ENCODE results near the gene BLOC1S1.

BLOC1S1 gene

DNA sequence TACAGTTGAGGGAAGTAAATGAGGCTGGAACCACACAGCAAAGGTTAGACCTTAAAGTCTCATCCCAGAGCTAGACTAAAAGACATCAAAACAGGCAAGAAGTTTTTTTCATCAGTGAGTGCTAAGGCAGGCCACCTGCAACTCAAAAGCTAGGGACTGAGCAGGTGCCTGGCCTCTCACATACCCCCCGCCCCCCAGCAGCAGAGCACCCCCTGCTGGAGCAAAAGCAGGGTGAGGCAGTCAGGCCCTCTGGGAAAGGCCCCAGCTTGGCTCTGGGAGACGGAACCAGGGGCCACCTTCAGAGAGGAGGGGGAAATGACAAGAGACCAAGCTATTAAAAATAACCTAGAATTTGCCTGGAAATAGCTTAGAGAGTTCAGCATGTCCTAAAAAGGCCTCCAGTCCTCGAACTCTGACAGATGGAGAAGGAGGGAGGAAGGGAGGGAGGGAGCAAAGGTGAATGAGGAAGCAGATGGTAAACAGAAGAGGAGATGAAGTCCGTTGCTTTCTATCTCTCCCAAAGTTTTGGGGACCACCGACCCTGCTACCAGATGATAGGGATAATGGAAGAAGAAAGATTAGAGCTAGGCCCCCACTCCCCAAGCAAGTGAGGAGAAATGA, 10.0 kb upstream of the BLOC1S1 start:
- H3K4me3 ChIP-seq (ENCODE audit: low read length) = peak overlapping the region; percentile 73
- no peak for DNase-seq (ENCODE audit: low read depth)
- TF ChIP-seq, protein P1, sequence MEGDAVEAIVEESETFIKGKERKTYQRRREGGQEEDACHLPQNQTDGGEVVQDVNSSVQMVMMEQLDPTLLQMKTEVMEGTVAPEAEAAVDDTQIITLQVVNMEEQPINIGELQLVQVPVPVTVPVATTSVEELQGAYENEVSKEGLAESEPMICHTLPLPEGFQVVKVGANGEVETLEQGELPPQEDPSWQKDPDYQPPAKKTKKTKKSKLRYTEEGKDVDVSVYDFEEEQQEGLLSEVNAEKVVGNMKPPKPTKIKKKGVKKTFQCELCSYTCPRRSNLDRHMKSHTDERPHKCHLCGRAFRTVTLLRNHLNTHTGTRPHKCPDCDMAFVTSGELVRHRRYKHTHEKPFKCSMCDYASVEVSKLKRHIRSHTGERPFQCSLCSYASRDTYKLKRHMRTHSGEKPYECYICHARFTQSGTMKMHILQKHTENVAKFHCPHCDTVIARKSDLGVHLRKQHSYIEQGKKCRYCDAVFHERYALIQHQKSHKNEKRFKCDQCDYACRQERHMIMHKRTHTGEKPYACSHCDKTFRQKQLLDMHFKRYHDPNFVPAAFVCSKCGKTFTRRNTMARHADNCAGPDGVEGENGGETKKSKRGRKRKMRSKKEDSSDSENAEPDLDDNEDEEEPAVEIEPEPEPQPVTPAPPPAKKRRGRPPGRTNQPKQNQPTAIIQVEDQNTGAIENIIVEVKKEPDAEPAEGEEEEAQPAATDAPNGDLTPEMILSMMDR (conservative IDR thresholded peaks at IDR 0.05; ENCODE audit: low read depth, low read length) = peak; percentile 68

DNA sequence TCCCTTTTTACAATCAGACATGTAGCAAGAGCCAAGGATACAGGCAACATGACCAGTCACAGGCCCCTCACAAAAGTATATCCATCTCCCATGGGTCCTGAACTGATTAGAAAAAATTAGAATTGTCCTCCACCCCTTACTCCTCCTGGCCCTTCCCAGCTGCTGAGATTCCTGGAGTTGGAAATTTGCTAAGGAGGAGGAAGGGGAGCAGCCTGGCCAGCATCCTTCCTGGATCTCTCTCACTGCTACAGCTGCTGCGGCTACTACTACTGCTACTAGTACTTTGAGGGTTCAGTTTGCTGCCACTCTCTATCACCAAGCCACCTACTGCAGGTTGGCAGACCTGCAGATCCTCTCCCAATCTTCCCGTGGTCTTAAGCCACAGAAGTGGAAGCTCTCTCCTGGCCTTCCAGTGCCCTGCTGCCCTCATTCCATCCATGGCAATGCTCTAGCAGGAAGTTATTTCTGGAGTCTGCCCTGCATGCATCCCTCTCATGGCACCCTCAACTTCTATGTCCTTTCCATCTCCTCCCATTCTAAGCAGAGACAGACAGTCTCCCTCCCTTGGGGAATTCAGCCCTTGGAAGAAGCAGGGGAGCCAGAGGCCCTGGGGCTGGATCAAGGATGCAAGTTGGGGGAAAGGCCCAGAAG, 9.2 kb upstream of the BLOC1S1 start:
- TF ChIP-seq, protein P1 (conservative IDR thresholded peaks at IDR 0.05; ENCODE audit: low read depth, low read length) = no peak
- H3K4me3 ChIP-seq (ENCODE audit: low read length) = peak overlapping the region; percentile 73
- DNase-seq (ENCODE audit: low read depth) = no peak

DNA sequence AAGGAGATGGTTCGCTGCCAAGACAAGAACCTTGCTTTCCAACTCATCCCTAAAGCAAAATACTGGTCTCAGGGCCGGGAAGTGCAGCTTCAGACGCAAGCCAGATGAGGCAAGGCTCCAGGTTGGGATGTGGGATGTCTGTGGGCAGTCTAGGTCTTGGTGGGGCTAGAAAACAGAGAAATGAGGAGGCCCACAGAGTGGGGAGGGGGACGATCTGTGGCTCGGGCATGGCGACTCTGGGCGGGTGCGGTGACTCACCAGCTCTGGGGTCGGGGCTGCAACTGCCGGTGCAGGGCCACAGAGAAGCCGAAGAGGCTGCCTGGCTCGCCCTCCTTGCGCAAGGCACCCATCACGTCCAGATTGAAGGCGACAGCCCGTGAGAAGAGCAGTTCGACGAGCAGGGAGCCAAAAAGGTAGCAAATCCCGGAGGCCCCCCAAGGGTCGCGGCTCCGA, 8.6 kb upstream of the BLOC1S1 start:
- no peak for DNase-seq (ENCODE audit: low read depth)
- peak overlapping the region; percentile 73 for H3K4me3 ChIP-seq (ENCODE audit: low read length)
- TF ChIP-seq, protein P1 (conservative IDR thresholded peaks at IDR 0.05; ENCODE audit: low read depth, low read length) = no peak

DNA sequence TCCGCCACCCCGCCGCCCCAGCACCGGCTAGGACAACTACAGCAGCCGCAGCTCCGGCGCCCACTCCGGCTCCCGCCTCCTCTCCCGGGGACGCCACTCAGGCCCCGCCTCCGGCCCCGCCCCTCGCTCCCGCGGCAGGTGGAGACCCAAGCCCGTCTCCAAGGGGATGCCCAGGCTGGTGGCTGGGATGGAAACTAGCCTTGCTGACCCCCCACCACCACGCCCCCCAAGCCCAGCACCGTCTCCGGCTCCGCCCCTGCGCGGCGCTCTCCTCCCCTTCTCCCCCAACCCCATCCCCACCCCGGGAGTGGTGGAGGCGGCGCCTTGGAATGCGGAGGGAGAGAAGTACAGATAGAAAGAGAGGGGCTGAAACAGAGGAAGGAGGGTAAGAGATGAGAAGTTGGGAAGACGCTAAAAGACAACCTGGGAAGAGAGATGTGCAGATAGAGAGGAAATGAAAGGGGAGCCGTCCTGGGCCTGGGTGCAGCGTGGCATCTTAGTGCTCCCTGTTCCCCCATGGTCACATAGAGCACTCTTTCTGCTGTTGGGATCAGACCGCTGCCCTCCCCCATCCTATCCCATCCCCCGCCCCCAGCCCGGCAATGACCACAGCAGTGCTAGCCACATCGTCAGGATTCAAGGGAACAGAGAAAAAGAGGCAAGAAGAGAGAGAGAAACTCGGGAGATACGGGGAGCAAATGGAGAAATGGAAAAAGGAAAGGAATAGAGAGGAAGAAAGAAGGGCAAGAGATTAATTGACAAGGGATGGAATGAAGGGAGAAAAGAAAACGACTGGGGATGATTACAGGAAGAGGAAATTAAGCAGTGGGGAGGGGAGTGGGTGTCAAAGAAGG, 7.8 kb upstream of the BLOC1S1 start, which contains the start of gene ITGA7:
Gene ITGA7 (minus strand): TSS at position 64 of the 854 bp plus-strand sequence. CDS start 222 bp downstream, outside the sequence.
- TF ChIP-seq, protein P1 (conservative IDR thresholded peaks at IDR 0.05; ENCODE audit: low read depth, low read length) = no peak
- DNase-seq (ENCODE audit: low read depth) = no peak
- peak within 1 kb of the TSS; percentile 73 for H3K4me3 ChIP-seq (ENCODE audit: low read length)

DNA sequence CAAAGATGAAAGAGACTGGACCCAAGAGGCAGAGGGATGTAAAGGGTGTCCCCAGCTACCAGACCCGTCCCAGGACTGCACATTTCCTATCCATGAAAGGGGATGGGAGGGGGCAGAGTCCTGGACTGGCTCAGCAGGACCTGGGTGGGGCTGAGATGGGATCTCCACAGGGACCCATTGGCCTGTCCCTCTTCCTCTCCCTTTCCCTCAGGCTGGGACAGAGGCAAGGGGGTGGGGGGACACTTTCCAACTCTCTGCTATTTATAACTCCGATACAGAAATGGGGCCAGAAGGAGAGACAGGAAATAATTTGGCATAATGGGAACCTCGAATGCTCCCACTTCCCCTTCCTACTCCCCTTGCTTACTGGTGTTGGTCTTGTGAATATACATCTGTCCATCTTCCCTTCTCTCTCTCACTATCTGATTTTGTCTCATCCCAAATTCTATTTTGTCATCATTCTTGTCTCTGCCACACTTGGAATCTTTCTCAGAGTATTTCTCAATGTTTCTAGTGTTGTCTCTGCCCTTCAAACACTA, 7.1 kb upstream of the BLOC1S1 start:
- peak overlapping the region; percentile 73 for H3K4me3 ChIP-seq (ENCODE audit: low read length)

DNA sequence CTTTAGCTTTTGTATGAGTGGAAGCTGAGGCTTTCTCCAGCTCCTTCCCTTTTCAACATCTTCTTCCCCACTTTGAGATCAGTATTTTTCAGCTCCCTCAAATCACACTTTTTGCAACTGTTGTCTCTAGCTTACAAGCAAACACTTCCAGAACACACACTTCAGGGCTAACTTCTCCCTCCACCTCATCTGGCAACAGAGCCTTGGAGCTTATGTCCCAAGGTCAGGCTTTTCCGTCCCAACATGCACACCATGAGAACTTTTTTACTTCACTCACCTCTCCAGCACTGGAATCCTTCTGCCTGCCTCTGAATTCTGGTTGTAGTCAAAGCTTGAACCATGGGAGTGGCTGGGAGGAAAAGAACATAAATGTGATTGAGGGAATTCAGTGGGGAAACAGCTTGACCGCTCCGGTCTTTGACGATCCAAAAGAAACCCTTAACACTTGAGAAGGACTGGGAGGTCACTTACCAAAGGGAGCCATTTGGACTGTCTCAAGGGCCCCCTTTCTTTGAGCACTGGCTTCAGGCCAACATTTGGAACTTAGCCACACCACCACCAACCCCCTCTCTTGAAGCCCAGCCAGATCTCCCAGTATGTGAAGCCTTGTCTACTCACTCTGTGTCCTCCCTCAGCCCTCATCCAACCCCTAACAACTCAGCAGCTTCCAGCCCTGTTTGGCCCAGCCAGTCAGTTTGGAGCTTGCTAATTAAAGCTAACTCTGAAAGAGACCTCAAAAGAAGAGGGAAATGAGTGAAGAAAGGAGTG, 3.9 kb upstream of the BLOC1S1 start:
- TF ChIP-seq, protein P1 (conservative IDR thresholded peaks at IDR 0.05; ENCODE audit: low read depth, low read length) = no peak
- no peak for DNase-seq (ENCODE audit: low read depth)
- H3K4me3 ChIP-seq (ENCODE audit: low read length) = no peak overlapping the region

More for the DNA sequence above, 7.1 kb upstream of the BLOC1S1 start:
- TF ChIP-seq, protein P1 (conservative IDR thresholded peaks at IDR 0.05; ENCODE audit: low read depth, low read length) = no peak
- no peak for DNase-seq (ENCODE audit: low read depth)
